H9 (cell line): ENCODE data around the gene DPCD. TPM values are rescaled to one million over a fixed set of nuclear protein-coding genes. Genes with fewer than 3 reads are reported as not detected.

Source experiments
- DNase-seq: peaks from one replicate; pipeline ENCODE4 v3.0.0-alpha.2; 2017
- H2AFZ ChIP-seq: one replicate; pipeline ENCODE4 v1.6.1; 2013; ENCODE audit warnings: mild to moderate bottlenecking, low read length, control low read depth, moderate library complexity
- H2AK5ac ChIP-seq: 2 replicates; pipeline ENCODE4 v1.6.1; 2013; ENCODE audit warnings: low read length, control low read depth, mixed read lengths; ENCODE audit not compliant: insufficient read length
- H2BK120ac ChIP-seq: one replicate; pipeline ENCODE4 v1.6.1; 2013; ENCODE audit warnings: low read depth, mild to moderate bottlenecking, low read length, control low read depth, inconsistent platforms; ENCODE audit not compliant: poor library complexity, severe bottlenecking
- H2BK12ac ChIP-seq: 2 replicates; pipeline ENCODE4 v1.6.1; 2013; ENCODE audit warnings: low read length, control low read depth, mixed read lengths, low read depth; ENCODE audit not compliant: insufficient read length
- H2BK15ac ChIP-seq: 2 replicates; pipeline ENCODE4 v1.6.1; 2013; ENCODE audit warnings: low read depth, low read length, control low read depth
- H2BK20ac ChIP-seq: one replicate; pipeline ENCODE4 v1.6.1; 2013; ENCODE audit warnings: low read depth, mild to moderate bottlenecking, low read length, control low read depth, inconsistent platforms; ENCODE audit not compliant: poor library complexity, severe bottlenecking
- H2BK5ac ChIP-seq: 2 replicates; pipeline ENCODE4 v1.6.1; 2013; ENCODE audit warnings: low read length, control low read depth, mixed read lengths; ENCODE audit not compliant: insufficient read length
- H3K14ac ChIP-seq: 2 replicates; pipeline ENCODE4 v1.6.1; 2013; ENCODE audit warnings: low read length, control low read depth; ENCODE audit not compliant: insufficient read depth
- H3K18ac ChIP-seq: 2 replicates; pipeline ENCODE4 v1.6.1; 2013; ENCODE audit warnings: low read depth, mild to moderate bottlenecking, mixed read lengths, low read length, control low read depth; ENCODE audit not compliant: insufficient read length
- H3K23ac ChIP-seq: 2 replicates; pipeline ENCODE4 v1.6.1; 2013; ENCODE audit warnings: low read length, control low read depth, mixed read lengths, low read depth; ENCODE audit not compliant: insufficient read length
- H3K23me2 ChIP-seq: 2 replicates; pipeline ENCODE4 v1.6.1; 2013; ENCODE audit warnings: low read depth, mild to moderate bottlenecking, mixed read lengths, low read length, control low read depth; ENCODE audit not compliant: insufficient read length, poor library complexity, severe bottlenecking
- H3K27ac ChIP-seq: 2 replicates; pipeline ENCODE4 v1.5.1; 2013; ENCODE audit warnings: low read length, control low read depth, mixed read lengths, low read depth; ENCODE audit not compliant: insufficient read length
- H3K27me3 ChIP-seq: 2 replicates; pipeline ENCODE4 v1.6.1; 2013; ENCODE audit warnings: low read length, control low read depth, inconsistent platforms; ENCODE audit not compliant: insufficient read depth
- H3K4ac ChIP-seq: 2 replicates; pipeline ENCODE4 v1.6.1; 2013; ENCODE audit warnings: low read depth, mild to moderate bottlenecking, control low read depth, inconsistent platforms, low read length, moderate library complexity
- H3K4me1 ChIP-seq: 2 replicates; pipeline ENCODE4 v1.6.1; 2013; ENCODE audit warnings: low read length, control low read depth, inconsistent platforms; ENCODE audit not compliant: insufficient read depth
- H3K4me2 ChIP-seq: 2 replicates; pipeline ENCODE4 v1.6.1; 2013; ENCODE audit warnings: low read length, control low read depth, mixed read lengths; ENCODE audit not compliant: insufficient read length, insufficient read depth
- H3K56ac ChIP-seq: 2 replicates; pipeline ENCODE4 v1.6.1; 2013; ENCODE audit warnings: low read depth, mild to moderate bottlenecking, mixed read lengths, low read length, control low read depth; ENCODE audit not compliant: insufficient read length
- H3K79me1 ChIP-seq: 2 replicates; pipeline ENCODE4 v1.6.1; 2013; ENCODE audit warnings: low read depth, mild to moderate bottlenecking, moderate library complexity, low read length, control low read depth, inconsistent platforms; ENCODE audit not compliant: insufficient read depth, poor library complexity, severe bottlenecking
- H3K79me2 ChIP-seq: 2 replicates; pipeline ENCODE4 v1.6.1; 2013; ENCODE audit warnings: low read length, control low read depth, inconsistent platforms; ENCODE audit not compliant: insufficient read depth
- H3K9ac ChIP-seq: 2 replicates; pipeline ENCODE4 v1.6.1; 2013; ENCODE audit warnings: low read length, control low read depth, mixed read lengths; ENCODE audit not compliant: insufficient read length; ENCODE audit errors: extremely low read depth
- H3K9me3 ChIP-seq: one replicate; pipeline ENCODE4 v1.6.1; 2013; ENCODE audit warnings: low read depth, low read length, inconsistent platforms; ENCODE audit not compliant: control insufficient read depth
- H3T11ph ChIP-seq: one replicate; pipeline ENCODE4 v1.6.1; 2013; ENCODE audit warnings: mild to moderate bottlenecking, low read length, control low read depth, inconsistent platforms
- H4K20me1 ChIP-seq: one replicate; pipeline ENCODE4 v1.6.1; 2013; ENCODE audit not compliant: control insufficient read depth, insufficient read length, insufficient read depth
- H4K5ac ChIP-seq: 2 replicates; pipeline ENCODE4 v1.6.1; 2013; ENCODE audit warnings: low read depth, mild to moderate bottlenecking, mixed read lengths, low read length, control low read depth; ENCODE audit not compliant: insufficient read length
- H4K8ac ChIP-seq: replicated peaks from 2 replicates; pipeline ENCODE4 v1.6.1; 2013; ENCODE audit warnings: low read length, control low read depth, mixed read lengths, low read depth; ENCODE audit not compliant: insufficient read length
- H4K91ac ChIP-seq: 2 replicates; pipeline ENCODE4 v1.6.1; 2013; ENCODE audit warnings: low read depth, mild to moderate bottlenecking, moderate library complexity, mixed read lengths, low read length, control low read depth; ENCODE audit not compliant: insufficient read length
- H3K27ac Mint-ChIP-seq, 3 experiments: 2 replicates in 2 of 3; 3 replicates in 1 of 3; pipeline ENCODE4 v1.8.0; 2020 to 2021; ENCODE audit warnings: mixed read lengths in 3 of 3, mild to moderate bottlenecking in 1 of 3, moderate library complexity in 1 of 3
- H3K27me3 Mint-ChIP-seq: 2 replicates; pipeline ENCODE4 v1.8.0; 2021; ENCODE audit warnings: low read depth, mild to moderate bottlenecking, moderate library complexity, mixed read lengths
- H3K36me3 Mint-ChIP-seq, 3 experiments: 2 replicates in 2 of 3; 3 replicates in 1 of 3; pipeline ENCODE4 v1.8.0; 2020 to 2021; ENCODE audit warnings: low read depth in 3 of 3, mixed read lengths in 3 of 3; ENCODE audit not compliant: insufficient read depth in 1 of 3
- H3K4me1 Mint-ChIP-seq, 2 experiments: 2 replicates each; pipeline ENCODE4 v1.8.0; 2020; ENCODE audit warnings: mixed read lengths in 2 of 2
- H3K4me3 Mint-ChIP-seq, 2 experiments: 2 replicates in 1 of 2; 3 replicates in 1 of 2; pipeline ENCODE4 v1.8.0; 2020 to 2021; ENCODE audit warnings: mild to moderate bottlenecking in 2 of 2, mixed read lengths in 2 of 2, moderate library complexity in 1 of 2
- H3K9me3 Mint-ChIP-seq, 2 experiments: 2 replicates in 1 of 2; 3 replicates in 1 of 2; pipeline ENCODE4 v1.8.0; 2020; ENCODE audit warnings: mild to moderate bottlenecking in 2 of 2, mixed read lengths in 2 of 2, moderate library complexity in 1 of 2
- CTCF ChIP-seq: fragments of 200-600 bp; sonication (generic); conservative IDR thresholded peaks from 3 replicates; pipeline ENCODE4 v1.8.0; 2021; ENCODE audit warnings: antibody characterized with exemption, mild to moderate bottlenecking
- WGBS: extraction: QIAGEN DNeasy Blood & Tissue Kit; methylation state at CpG from one replicate; pipeline ENCODE4 v1.1.7; 2013; ENCODE audit warnings: missing lambda C conversion rate, low lambda C conversion rate, mixed read lengths; ENCODE audit not compliant: insufficient read length; ENCODE audit errors: extremely low coverage; 5-methylcytosine and 5-hydroxymethylcytosine counted together
- total RNA-seq: library from RNA; stranded (reverse); gene quantifications from 2 replicates; pipeline ENCODE4 v1.2.1, GENCODE V29; 2021

Gene DPCD
- total RNA-seq, 1 experiment from 2014 or later, result 21.8 TPM

DNA sequence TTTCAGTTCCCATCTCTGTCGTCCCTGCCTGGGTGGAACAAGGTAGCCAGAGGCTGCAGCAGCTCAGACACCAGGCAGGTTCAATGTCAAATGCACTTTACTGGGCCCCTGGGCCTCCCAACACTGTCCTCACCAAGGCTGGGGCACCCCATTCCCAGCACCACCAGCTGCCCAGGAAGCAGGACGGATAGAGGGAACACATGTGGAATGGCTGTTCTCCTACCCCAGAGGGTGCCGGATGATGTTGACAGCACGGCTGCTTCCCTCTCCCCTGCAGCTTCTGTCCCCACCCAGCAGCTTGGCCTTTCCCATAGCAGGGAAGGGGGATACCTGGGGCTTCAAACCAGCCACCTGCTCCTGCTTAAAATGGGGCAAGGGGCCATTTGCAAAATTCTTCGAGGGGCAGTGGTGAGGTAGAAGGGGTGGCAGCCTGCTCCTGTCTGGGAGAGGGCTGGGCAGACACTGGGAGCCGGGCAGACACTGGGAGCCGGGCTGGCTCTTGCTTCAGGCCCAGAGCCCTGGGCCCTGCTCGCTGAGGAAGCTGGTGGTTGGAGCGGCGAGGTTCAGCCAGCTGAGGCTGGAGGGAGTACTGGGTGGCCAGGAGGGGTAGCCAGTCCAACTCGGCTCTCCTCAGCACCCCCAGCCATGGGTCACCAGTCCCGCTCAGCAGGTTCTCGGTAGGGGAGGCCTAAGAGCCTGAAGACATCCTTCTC is 9.2 kb upstream of the DPCD start:
- H3K4ac ChIP-seq, result no peak overlapping the region
- H3K4me1 ChIP-seq, result 0 out of 2 replicates have a peak, but pooled peaks cover 2% of the 10 kb centered on the region
- H4K20me1 ChIP-seq, result peaks cover 3% of the 10 kb centered on the region
- H3K23ac ChIP-seq, result no peak overlapping the region
- no peak for TF ChIP-seq CTCF
- H2BK20ac ChIP-seq, result no peak overlapping the region
- H3K9me3 ChIP-seq, result no peaks in the 10 kb centered on the region
- H4K5ac ChIP-seq, result no peak overlapping the region
- H3T11ph ChIP-seq, result no peak overlapping the region
- H3K56ac ChIP-seq, result no peak overlapping the region
- no peak overlapping the region for H2BK12ac ChIP-seq
- H2AK5ac ChIP-seq, result no peak overlapping the region
- H2BK120ac ChIP-seq, result no peak overlapping the region
- no peak overlapping the region for H3K18ac ChIP-seq
- no peaks in the 10 kb centered on the region for H3K79me1 ChIP-seq
- no peak overlapping the region for H3K14ac ChIP-seq
- no peak overlapping the region for H3K27ac Mint-ChIP-seq
- no peak for DNase-seq
- H3K4me1 Mint-ChIP-seq, result peaks cover 30 to 42% of the 10 kb centered on the region in 2 experiments
- no peak overlapping the region for H3K4me3 Mint-ChIP-seq
- WGBS, result no CpG with 5 or more reads among the region's 13 CpGs
- H3K27me3 ChIP-seq, result no peaks in the 10 kb centered on the region
- H3K4me2 ChIP-seq, result no peak overlapping the region
- H3K79me2 ChIP-seq, result no peaks in the 10 kb centered on the region
- no peak overlapping the region for H2BK15ac ChIP-seq
- no peak overlapping the region for H2AFZ ChIP-seq
- H3K9ac ChIP-seq, result no peak overlapping the region
- H3K36me3 Mint-ChIP-seq, result peaks cover 22 to 61% (median 49%) of the 10 kb centered on the region in 3 experiments
- H4K91ac ChIP-seq, result no peak overlapping the region
- H3K23me2 ChIP-seq, result no peaks in the 10 kb centered on the region
- no peak overlapping the region for H4K8ac ChIP-seq
- no peak overlapping the region for H3K27ac ChIP-seq
- H3K27me3 Mint-ChIP-seq, result peaks cover 8% of the 10 kb centered on the region
- H2BK5ac ChIP-seq, result no peak overlapping the region
- H3K9me3 Mint-ChIP-seq, result peaks cover 3 to 8% of the 10 kb centered on the region in 2 experiments; a peak in 4 of 5 replicates
